WI38 (cell line): ENCODE measurements around the gene ATR.
"Not testable (repeated sequence)": the region's sequence is repeated elsewhere in the genome, so short reads cannot be mapped to it uniquely, and the experiment has no call there.

ENCODE experiments used
- H3K4me3 ChIP-seq: 2 replicates; pipeline ENCODE4 v1.5.1; 2011; ENCODE audit warnings: low read depth, mild to moderate bottlenecking, control low read depth, low read length
- CTCF ChIP-seq: IDR thresholded peaks from 2 replicates; pipeline ENCODE4 v1.5.1; 2012; ENCODE audit warnings: low read depth, mild to moderate bottlenecking, control low read depth, low read length

The ATR gene

GRCh38 chr3:142434503-142434902 lies 144.0 kb downstream of the ATR start:
- TF ChIP-seq CTCF = no peak

GRCh38 chr3:142433110-142433509 lies 145.4 kb downstream of the ATR start:
- no peak overlapping the region for H3K4me3 ChIP-seq

More at GRCh38 chr3:142434503-142434902, 144.0 kb downstream of the ATR start:
- H3K4me3 ChIP-seq = no peak overlapping the region

GRCh38 chr3:142429582-142429981 lies 149.0 kb downstream of the ATR start:
- no peak for TF ChIP-seq CTCF

More at GRCh38 chr3:142433110-142433509, 145.4 kb downstream of the ATR start:
- no peak for TF ChIP-seq CTCF

GRCh38 chr3:142424754-142425153 lies 153.8 kb downstream of the ATR start:
- no peak overlapping the region for H3K4me3 ChIP-seq
- no peak for TF ChIP-seq CTCF

More at GRCh38 chr3:142429582-142429981, 149.0 kb downstream of the ATR start:
- no peak overlapping the region for H3K4me3 ChIP-seq

GRCh38 chr3:142418926-142419592 lies 159.5 kb downstream of the ATR start:
- no peak overlapping the region for H3K4me3 ChIP-seq
- TF ChIP-seq CTCF = no peak

- TF ChIP-seq CTCF = no peak
- no peak overlapping the region for H3K4me3 ChIP-seq
These were observed 161.2 kb downstream of the ATR start for GRCh38 chr3:142417302-142417701.

GRCh38 chr3:142400537-142400936 lies 178.0 kb downstream of the ATR start:
- not testable (repeated sequence) for H3K4me3 ChIP-seq
